Stomach (tissue), 9 donors: ENCODE measurements around the gene ACO1. TPM values are rescaled to one million over a fixed set of nuclear protein-coding genes. Genes with fewer than 3 reads are reported as not detected.

ENCODE experiments used
- DNase-seq, 2 donors: peaks; one replicate each; pipeline versions ENCODE4 v3.0.0 to v3.0.0-alpha.2; 2013 to 2019
- H3K27ac ChIP-seq, 5 donors: fragments of 200-600 bp in 4 of 5; sonication (generic) in 4 of 5; one replicate each; pipeline ENCODE4 v1.5.1; 2013 to 2019; ENCODE audit warnings: mild to moderate bottlenecking in 1 of 5, moderate library complexity in 1 of 5
- H3K27me3 ChIP-seq, 3 donors: fragments of 200-600 bp; sonication (generic); one replicate each; pipeline ENCODE4 v1.5.1; 2017 to 2019; ENCODE audit warnings: mixed run types in 1 of 3
- H3K36me3 ChIP-seq, 4 donors: fragments of 200-600 bp; sonication (generic); 1 replicate in 3 of 4; 2 replicates in 1 of 4; pipeline ENCODE4 v1.5.1; 2016 to 2019
- H3K4me1 ChIP-seq, 4 donors: fragments of 200-600 bp; sonication (generic); one replicate each; pipeline ENCODE4 v1.5.1; 2016 to 2019
- H3K4me3 ChIP-seq, 4 donors: fragments of 200-600 bp; sonication (generic) in 3 of 4; one replicate each; pipeline ENCODE4 v1.5.1; 2016 to 2019; ENCODE audit warnings: mild to moderate bottlenecking in 1 of 4
- H3K9me3 ChIP-seq, 4 donors: fragments of 200-600 bp; sonication (generic); one replicate each; pipeline ENCODE4 v1.5.1; 2016 to 2019
- EP300 ChIP-seq: sonication (generic); formaldehyde crosslinking; IDR thresholded peaks from one replicate; pipeline ENCODE4 v1.6.1; 2017; ENCODE audit warnings: antibody characterized with exemption
- POLR2A ChIP-seq, 4 donors: fragments of 450-650 bp; IDR thresholded peaks; one replicate each; pipeline ENCODE4 v1.6.1; 2016; ENCODE audit warnings: antibody characterized with exemption in 4 of 4, control low read depth in 2 of 4, mild to moderate bottlenecking in 1 of 4, moderate library complexity in 1 of 4
- POLR2AphosphoS5 ChIP-seq, 3 donors: sonication (generic); formaldehyde crosslinking; IDR thresholded peaks; one replicate each; pipeline ENCODE4 v1.6.1; 2016; ENCODE audit warnings: antibody characterized with exemption in 3 of 3
- WGBS, 5 donors: extraction: QIAGEN DNeasy Blood & Tissue Kit in 3 of 5; methylation state at CpG; one replicate each; pipeline versions ENCODE4 v1.1.5 to v1.1.7; 2013 to 2018; 5-methylcytosine and 5-hydroxymethylcytosine counted together
- intact Hi-C: fragments of 100-400 bp; cut with DNase I; formaldehyde crosslinking; loops from one replicate; pipeline ENCODE4 v1.15.1; 2023; ENCODE audit warnings: low total_unique reads
- polyA plus RNA-seq, 3 donors: library from polyadenylated mRNA; stranded (reverse); fragments of 200-250 nt; gene quantifications; one replicate each; pipeline ENCODE4 v1.2.3, GENCODE V29; 2013
- total RNA-seq, 5 donors: library from RNA; depleted of rRNA; stranded (reverse); fragments of >200 nt; gene quantifications; one replicate each; pipeline versions ENCODE4 v1.1.0 to v1.2.3, GENCODE V29; 2014 to 2016
- TF ChIP-seq, protein P1 (sequence below), 7 experiments: fragments of 450-650 bp in 4 of 7; fragments of 200-600 bp in 3 of 7; sonication (generic) in 3 of 7; IDR thresholded peaks; one replicate each; pipeline ENCODE4 v1.5.1; 2016 to 2019; ENCODE audit warnings: antibody characterized with exemption in 7 of 7, control low read depth in 2 of 7, mild to moderate bottlenecking in 1 of 7
- donor health status: healthy with polysubstance abuse.
- donor health status: Bipolar disorder and iron deficiency.
- donor health status: healthy.

Gene ACO1
- total and polyA plus RNA-seq, 8 donors: 5.8 to 44.2 (median 17.8) TPM

- WGBS, 5 donors: 83 to 96% (median 92%) methylated on average over 4 of the region's 4 CpGs
- no peak for DNase-seq
- H3K27ac ChIP-seq: no peak overlapping the region
- peaks cover 31 to 95% (median 85%) of the 10 kb centered on the region in 4 donors for H3K36me3 ChIP-seq
- H3K4me3 ChIP-seq: no peak overlapping the region
- intact Hi-C loops: no loop called here
- no peaks in the 10 kb centered on the region for H3K9me3 ChIP-seq
- TF ChIP-seq, protein P1, sequence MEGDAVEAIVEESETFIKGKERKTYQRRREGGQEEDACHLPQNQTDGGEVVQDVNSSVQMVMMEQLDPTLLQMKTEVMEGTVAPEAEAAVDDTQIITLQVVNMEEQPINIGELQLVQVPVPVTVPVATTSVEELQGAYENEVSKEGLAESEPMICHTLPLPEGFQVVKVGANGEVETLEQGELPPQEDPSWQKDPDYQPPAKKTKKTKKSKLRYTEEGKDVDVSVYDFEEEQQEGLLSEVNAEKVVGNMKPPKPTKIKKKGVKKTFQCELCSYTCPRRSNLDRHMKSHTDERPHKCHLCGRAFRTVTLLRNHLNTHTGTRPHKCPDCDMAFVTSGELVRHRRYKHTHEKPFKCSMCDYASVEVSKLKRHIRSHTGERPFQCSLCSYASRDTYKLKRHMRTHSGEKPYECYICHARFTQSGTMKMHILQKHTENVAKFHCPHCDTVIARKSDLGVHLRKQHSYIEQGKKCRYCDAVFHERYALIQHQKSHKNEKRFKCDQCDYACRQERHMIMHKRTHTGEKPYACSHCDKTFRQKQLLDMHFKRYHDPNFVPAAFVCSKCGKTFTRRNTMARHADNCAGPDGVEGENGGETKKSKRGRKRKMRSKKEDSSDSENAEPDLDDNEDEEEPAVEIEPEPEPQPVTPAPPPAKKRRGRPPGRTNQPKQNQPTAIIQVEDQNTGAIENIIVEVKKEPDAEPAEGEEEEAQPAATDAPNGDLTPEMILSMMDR (IDR thresholded peaks at IDR 0.05): no peak
- no peak for TF ChIP-seq POLR2AphosphoS5 (IDR thresholded peaks at IDR 0.05)
- TF ChIP-seq EP300: no peak
- no peak for TF ChIP-seq POLR2A (IDR thresholded peaks at IDR 0.05)
- no peaks in the 10 kb centered on the region for H3K27me3 ChIP-seq
- H3K4me1 ChIP-seq: peaks cover 3 to 29% (median 10%) of the 10 kb centered on the region in 4 donors
These were observed 38.9 kb downstream of the ACO1 start for GRCh38 chr9:32423371-32423770.

- H3K36me3 ChIP-seq: peaks cover 27 to 95% (median 83%) of the 10 kb centered on the region in 4 donors
- no peaks in the 10 kb centered on the region for H3K27me3 ChIP-seq
- H3K4me3 ChIP-seq: no peak overlapping the region
- WGBS, 5 donors: 75 to 90% (median 83%) methylated on average over 6 of the region's 6 CpGs
- intact Hi-C loops: loop anchor here (5.0 kb wide), 1 partner anchor 42 kb away; the partner anchor contains the start of gene ACO1
- peak overlapping the region in 2 of 5 donors; percentile 10 to 75 for H3K27ac ChIP-seq
- no peaks in the 10 kb centered on the region for H3K9me3 ChIP-seq
- no peak for DNase-seq
- H3K4me1 ChIP-seq: peaks cover 3 to 29% (median 10%) of the 10 kb centered on the region in 4 donors
- no peak for TF ChIP-seq POLR2AphosphoS5 (IDR thresholded peaks at IDR 0.05)
- no peak for TF ChIP-seq EP300
- TF ChIP-seq POLR2A (IDR thresholded peaks at IDR 0.05): no peak
- TF ChIP-seq, protein P1 (IDR thresholded peaks at IDR 0.05): no peak
These were observed 40.2 kb downstream of the ACO1 start for GRCh38 chr9:32424616-32425015.

- 34 to 54% (median 45%) methylated on average over 7 of the region's 7 CpGs for WGBS, 5 donors
- intact Hi-C loops: loop anchor here (5.0 kb wide), 1 partner anchor 44 kb away; the partner anchor contains the start of gene ACO1
- H3K4me3 ChIP-seq: no peak overlapping the region
These were observed 42.0 kb downstream of the ACO1 start for GRCh38 chr9:32426278-32426939.

DNA sequence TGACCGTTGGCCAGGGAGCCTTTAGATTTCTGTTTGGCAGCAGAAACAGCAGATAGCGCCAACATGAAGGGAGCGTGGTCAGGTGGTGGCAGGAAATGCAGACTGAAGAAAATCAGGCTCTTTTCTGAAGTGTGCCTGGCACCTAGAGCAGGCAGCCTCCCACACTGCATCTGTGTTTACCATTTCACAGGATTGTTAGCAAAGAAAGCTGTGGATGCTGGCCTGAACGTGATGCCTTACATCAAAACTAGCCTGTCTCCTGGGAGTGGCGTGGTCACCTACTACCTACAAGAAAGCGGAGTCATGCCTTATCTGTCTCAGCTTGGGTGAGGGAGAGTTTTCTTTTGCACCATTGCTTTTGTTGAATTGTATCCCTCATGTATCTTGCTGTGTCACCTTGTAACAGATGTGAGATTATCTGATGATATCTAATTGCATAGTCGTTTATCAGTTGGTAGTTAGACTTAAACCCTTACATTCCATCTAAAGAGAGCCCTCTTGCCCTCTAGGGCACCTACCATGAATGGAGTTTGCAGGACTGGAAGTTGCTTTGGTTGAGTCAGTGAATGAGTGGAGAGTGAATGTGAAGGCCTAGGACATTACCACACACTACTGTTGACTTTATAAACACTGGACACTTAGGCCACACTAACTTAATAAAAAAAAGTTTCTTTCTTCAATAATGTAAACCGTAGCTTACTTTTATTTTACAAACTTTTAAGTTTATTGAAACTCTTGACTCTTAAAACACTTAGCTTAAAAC, 42.8 kb downstream of the ACO1 start:
- Histone ChIP-seq H3K4me3 (no peak overlapping the region), H3K4me1 (peaks cover 2 to 29% (median 10%) of the 10 kb centered on the region in 4 donors), H3K27me3 (no peaks in the 10 kb centered on the region), H3K36me3 (peaks cover 19 to 98% (median 86%) of the 10 kb centered on the region in 4 donors), H3K9me3 (no peaks in the 10 kb centered on the region), H3K27ac (peak overlapping the region; percentile 20 to 75 (median 74))
- peak; percentile 74 to 79 for DNase-seq
- 27 to 48% (median 38%) methylated on average over 8 of the region's 8 CpGs for WGBS, 5 donors
- intact Hi-C loops: loop anchor here (5.0 kb wide), 1 partner anchor 45 kb away; the partner anchor contains the start of gene ACO1
- TF ChIP-seq POLR2A (IDR thresholded peaks at IDR 0.05) (no peak), POLR2AphosphoS5 (IDR thresholded peaks at IDR 0.05) (peak in 1 of 3 donors; percentile 55)

More at GRCh38 chr9:32426278-32426939, 42.0 kb downstream of the ACO1 start:
- DNase-seq: peak; percentile 68 to 78
- H3K4me1 ChIP-seq: peaks cover 3 to 29% (median 10%) of the 10 kb centered on the region in 4 donors
- TF ChIP-seq EP300: no peak
- peak in 1 of 3 donors; percentile 42 for TF ChIP-seq POLR2AphosphoS5 (IDR thresholded peaks at IDR 0.05)
- H3K36me3 ChIP-seq: peaks cover 21 to 97% (median 86%) of the 10 kb centered on the region in 4 donors
- H3K9me3 ChIP-seq: no peaks in the 10 kb centered on the region
- no peaks in the 10 kb centered on the region for H3K27me3 ChIP-seq
- H3K27ac ChIP-seq: peak overlapping the region; percentile 69 to 77 (median 75)

- peaks cover 23 to 98% (median 87%) of the 10 kb centered on the region in 4 donors for H3K36me3 ChIP-seq
- WGBS, 5 donors: 80 to 89% (median 85%) methylated on average over 5 of the region's 5 CpGs
- intact Hi-C loops: no loop called here
These were observed 46.3 kb downstream of the ACO1 start for GRCh38 chr9:32430720-32431119.

More at GRCh38 chr9:32430720-32431119, 46.3 kb downstream of the ACO1 start:
- no peak for TF ChIP-seq POLR2AphosphoS5 (IDR thresholded peaks at IDR 0.05)
- no peak for TF ChIP-seq EP300
- no peak for TF ChIP-seq POLR2A (IDR thresholded peaks at IDR 0.05)
- TF ChIP-seq, protein P1 (IDR thresholded peaks at IDR 0.05): no peak
- Histone ChIP-seq H3K27me3 (no peaks in the 10 kb centered on the region), H3K27ac (no peak overlapping the region), H3K4me3 (no peak overlapping the region), H3K4me1 (peaks cover 0 to 23% (median 9%) of the 10 kb centered on the region in 4 donors), H3K9me3 (no peaks in the 10 kb centered on the region)
- no peak for DNase-seq
